ENCODE data around the gene LGMN.
A peak's percentile ranks its signal among the peaks of the same experiment; 100 is the strongest.

Gene LGMN

DNA sequence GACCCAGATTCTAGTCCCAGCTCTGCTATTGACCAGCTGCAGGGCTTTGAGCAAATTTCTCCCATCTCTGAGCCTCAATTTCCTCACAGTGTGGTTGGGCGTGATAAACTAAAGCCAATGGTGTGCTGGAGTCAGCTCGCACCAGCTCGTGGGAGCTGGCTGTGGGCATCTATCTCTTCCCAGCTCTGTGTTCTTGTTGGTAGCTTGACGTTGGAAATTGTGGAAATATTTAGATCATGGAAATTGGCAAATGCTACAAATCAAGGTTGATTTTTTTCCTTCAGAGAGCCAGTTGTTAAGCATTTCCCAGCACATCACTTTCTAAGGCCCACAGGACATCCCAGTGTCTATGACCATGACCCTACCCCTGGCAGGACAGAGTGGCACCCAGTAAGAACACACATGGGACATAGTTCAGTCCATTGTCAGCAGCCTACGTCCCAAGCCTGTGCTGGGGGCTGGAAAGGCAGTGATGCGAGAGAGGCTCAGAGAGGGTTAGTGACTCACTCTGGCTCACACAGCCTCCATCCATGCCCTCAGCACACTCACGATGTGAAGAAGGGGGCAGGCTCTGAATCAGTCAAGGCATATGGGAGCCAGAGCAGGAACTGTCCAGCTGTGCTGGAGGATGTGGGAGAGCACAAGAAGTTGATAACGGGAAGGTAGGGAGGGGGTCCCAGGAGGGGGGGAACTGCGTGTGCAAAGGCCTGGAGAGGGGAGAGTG lies 77.6 kb downstream of the LGMN start:
- DNase-seq: no peak

DNA sequence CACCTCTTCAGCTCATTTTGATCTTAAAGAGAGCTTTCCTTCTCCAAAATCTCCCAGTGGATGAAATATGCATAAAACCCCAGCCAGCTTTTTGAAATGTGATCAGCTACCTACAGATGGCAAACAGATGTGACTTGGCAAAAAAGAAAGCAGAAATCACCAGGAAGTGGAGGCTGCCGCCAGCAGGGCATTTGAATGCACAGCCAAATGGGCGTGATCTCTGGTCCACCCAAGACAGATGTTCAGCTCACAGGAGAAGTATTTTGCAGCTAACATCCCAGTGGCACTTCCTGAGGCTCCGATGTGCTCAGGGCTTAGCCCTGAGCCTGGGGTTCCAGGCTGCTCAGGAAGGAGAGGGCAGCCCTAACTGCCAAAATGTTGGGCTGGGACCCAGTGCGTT lies 78.3 kb downstream of the LGMN start:
- DNase-seq: no peak

DNA sequence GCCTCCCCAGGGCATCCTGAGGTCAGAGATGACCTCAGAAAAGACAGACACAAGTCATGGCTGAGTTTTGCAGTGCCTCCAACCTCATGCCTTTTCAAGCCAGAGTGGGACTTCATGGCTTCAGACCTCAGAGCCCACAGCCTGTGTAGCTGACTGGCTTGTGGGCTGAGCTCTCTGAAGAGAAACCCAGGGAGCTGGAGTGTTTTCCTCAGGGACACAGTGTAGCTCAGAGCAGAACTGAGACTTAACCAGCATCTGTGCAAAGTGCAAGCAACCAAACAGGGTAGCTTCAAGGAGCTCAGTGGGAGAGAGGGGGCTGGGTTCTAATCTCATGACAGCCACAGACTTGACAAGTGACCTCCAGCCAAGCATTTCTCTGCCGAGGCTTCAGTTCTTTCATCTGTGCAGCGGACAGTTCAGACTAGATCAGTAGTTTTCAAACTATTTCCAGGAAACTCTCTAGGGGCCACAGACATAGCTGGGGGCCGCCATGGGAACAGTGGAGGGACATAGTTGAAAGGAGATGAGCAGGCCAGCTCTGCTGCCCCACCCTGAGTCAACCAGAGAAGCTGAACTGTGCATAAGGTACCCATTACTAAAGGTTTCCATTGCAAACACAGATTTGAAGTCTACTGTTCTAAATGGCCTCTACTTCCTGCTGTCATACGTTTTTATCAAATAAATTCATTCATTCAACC lies 80.0 kb downstream of the LGMN start:
- DNase-seq: no peak

DNA sequence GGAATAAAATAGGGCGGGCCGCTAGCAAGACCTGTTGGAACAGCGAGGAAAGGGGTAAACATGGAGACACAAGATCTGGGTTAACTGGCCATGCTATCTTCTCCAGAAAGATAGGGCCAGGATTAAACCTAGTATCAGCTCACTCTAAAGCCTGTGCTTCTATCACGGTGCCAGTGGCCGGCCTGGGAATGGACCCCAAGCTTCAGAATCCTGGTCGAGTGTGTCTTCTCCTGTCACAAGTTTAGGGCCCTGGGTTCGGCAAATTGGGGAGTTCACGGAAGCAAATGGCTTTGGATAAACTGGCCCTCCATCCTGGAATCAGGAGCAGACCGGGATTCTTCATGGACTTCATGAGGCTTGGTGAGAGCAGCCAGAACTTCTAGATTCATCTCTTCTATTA lies 82.2 kb downstream of the LGMN start:
- no peak for DNase-seq

DNA sequence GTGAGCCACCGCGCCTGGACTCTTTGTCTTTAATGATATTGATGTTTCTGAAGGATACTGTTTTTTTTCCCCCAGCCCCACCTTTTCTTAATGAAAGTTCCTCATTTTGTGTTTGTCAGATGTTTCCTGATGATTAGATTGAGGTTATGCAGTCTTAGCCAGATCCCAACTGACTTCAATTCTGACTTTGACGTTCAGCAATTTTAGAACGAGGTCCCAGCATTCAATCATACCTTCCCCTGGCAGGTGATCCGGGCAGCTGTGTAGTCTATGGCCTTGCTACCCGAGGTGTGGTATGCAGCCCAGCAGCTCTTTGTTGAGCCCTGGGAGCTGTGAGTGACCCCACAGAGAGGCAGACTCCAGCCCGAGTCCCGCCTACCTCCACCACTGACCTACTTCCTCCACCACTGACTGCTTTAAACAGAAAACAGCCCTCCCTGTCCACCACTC lies 82.7 kb downstream of the LGMN start:
- DNase-seq: no peak

DNA sequence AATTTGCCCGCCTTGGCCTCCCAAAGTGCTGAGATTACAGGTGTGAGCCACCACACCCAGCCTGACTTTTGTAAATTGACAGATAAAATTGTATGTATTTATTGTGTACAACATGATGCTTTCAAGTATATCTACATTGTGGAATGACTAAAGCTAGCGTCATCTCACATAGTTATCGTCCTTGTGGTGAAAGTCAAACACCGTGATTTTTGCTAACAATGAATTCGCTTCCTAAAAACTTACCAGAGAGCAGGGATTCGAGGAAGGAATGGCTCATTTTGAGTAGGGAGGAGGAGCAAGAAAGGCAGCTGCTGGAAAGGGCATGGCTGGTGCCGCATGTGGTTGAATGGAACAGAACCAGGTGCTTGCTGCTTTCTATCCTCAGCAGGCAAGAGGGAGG lies 85.4 kb downstream of the LGMN start:
- no peak for DNase-seq

DNA sequence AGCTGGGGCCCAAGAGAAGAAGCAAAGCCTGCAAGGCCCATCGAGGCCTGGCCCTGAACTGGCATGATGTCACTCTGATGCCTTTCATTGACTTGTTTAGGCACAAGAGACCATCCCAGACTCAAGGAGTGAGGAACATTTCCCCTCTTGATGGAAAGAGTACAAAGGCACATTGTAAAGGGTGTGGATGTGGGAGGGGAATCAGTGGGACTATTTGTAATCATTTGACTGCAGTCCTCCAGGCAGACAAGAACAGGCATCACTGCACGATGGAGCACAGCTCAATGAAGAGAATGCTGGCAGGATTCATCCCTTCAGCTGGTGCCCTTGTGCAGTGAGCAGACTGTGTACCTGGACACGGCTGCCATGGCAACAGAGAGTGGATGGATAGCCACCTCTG lies 87.9 kb downstream of the LGMN start:
- DNase-seq: no peak

DNA sequence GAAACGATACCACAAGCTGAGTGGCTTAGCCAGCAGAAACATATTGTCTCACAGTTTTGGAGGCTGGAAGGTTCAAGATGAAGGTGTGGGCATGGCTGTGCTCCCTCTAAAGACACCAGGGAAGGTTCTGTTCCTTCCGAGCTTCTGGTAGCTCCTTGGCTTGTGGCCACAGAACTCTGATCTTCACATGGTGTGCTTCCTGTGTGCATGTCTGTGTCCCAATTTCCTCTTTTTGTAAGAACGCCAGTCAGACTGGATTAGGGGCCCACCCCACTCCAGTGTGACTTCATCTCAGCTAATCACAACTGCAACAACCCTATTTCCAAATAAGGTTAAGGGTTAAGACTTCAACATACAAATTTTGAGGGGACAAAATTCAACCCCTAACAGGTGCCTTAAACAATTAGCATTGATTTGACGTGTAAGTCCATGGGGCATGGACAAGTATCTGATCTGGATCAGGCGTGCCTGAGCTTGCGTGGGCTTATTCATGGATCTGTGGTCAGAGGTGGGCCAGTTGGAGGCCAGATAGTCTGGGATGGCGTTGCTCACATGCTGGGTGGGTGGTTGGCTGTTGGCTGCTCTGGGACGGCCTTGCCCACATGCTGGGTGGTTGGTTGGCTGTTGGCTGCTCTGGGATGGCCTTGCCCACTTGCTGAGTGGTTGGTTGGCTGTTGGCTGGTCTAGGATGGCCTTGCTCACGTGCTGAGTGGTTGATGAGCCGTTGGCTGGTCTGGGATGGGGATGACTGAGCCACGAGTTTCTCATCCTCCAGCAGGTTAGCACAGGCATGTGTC lies 88.5 kb downstream of the LGMN start:
- DNase-seq: peak; percentile 72

DNA sequence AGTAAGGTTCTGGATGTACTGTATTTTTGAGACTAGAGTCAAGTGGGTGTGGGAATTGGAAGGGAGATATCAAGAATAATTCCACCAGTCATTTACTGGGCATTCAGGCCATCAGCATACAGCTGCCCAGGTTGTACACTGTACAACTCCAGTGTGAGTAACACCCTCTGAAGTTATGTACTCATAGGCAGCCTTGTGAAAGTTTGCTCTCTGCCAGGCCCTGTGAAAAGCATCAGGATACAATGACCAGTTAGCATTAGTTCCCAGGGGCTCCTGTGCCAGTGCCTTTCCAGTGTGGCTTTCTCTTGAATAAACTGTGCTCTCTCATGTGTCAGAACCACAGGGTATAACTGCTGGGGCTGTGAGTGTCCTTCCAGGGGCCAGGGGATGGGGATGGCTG lies 89.7 kb downstream of the LGMN start:
- no peak for DNase-seq

DNA sequence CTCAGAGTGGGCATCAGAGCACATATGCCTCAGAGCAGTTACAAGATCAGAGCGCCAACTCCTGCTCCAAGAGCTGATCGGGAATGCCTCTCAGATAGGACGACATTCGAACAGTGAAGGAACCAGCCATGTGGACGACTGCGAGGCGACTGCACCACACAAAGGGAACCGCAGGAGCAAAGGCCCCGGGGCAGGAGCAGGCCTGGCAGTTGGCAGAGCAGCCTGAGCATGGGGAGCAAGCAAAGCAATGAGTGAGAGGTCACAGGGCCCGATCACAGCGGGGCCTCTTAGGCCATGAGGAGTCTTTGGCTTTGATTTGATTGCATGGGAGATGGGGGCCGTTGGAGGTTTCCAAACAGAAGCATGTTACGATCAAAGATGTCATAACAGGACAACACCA lies 90.3 kb downstream of the LGMN start:
- no peak for DNase-seq

DNA sequence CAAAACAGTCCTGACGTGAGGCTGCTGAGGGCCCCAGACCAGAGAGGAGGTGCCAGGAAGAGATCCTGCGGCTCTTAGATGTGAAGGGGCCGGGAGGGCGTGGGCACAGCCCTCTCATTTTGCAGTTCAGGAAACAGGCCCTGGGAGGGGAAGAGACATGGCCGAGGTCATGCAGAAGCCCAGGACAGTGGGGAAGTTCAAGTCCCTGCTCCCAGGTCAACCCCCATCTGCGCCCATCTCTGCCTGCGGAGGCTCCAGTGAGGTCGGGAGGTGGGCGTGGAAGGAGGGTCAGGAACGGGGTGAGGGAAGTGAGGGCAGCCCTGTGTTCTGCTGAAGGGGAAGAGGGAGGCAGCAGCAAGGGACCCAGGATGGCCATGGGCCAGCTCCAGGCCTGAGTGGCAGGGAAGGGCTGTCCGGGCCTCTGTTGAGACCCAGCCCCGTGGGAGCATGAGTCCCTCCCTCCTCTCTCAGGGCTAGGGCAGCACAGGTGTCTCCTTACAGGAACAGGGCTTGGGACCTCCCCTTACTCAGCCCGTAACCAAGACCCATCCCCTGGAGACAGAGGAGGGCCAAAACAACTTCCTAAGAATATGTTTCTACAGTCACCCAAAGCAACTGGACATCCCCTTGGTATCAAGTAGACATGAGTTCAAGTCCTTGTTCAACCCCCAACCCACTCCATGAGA lies 90.8 kb downstream of the LGMN start:
- DNase-seq: peak; percentile 65

DNA sequence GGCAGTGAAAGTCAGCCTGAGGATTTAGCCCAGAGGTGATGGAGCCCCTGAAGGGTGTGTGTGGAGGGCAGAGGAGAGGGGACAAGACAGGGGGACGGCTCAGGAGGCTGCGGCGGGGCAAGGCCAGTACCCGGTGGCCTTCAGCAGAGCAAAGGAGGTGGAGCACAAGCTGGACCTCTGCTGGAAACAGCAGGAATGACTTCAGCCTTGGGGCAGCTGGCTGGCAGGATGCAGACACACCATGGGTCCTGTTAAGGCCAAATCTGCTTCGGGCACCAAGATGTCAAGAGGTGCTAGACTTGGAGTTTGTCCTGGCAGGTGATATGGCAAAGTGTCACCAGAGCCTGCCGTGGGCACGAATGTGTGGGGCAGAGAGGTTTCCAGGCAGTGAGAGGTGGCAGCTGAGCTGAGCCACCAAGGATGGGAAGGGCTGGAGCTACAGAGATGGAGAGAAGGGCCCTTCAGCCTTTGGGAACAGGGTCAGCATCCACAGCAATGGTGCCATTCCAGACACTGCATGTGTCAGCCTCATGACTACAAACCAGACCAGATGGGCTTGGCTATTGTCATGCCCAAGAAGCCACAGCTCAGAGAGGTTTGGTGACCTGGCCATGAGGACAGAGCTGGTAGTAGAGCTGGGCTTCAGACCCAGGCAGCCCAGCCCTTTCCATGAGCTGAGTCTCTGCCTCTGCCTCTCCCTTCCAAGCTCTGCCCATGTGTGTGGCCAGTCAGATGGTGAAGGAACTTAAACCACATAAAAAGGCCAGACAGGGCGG lies 91.9 kb downstream of the LGMN start:
- no peak for DNase-seq

DNA sequence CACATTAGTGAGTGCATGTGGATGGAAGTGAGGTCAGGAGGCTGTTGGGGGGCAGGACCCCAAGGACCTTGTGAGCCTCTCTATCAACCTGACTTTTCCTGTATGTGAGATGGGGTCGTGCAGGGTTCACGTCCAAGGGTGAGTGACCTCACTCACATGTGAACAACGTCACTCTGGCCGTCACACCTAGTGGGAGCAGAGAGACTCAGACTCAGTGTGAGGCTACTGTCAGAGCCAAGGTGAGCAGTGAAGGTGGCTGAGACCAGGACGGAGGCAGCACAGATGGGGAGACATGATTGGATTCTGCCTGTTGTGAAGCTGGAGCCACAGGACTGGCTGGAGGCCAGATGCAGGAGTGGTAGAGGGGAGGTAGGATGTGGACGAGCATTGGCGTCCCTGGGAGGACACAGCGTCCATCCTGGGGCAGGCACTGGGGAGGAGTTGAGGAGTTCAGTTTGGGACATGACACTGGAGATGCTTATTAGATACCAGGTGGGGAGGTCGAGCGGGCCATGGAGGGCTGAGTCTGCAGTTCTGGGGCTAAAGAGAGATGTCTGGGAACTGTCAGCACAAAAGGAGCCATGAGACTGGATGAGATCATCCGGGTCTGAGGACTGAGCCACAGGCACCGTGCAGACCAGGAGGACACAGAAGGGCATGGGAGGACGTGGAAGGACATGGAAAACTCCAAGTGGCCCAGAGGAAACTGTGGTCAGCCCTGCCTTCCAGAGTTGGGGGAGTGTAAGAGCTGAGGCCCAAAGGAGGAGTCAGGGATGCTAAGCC lies 92.8 kb downstream of the LGMN start:
- peak; percentile 53 for DNase-seq

DNA sequence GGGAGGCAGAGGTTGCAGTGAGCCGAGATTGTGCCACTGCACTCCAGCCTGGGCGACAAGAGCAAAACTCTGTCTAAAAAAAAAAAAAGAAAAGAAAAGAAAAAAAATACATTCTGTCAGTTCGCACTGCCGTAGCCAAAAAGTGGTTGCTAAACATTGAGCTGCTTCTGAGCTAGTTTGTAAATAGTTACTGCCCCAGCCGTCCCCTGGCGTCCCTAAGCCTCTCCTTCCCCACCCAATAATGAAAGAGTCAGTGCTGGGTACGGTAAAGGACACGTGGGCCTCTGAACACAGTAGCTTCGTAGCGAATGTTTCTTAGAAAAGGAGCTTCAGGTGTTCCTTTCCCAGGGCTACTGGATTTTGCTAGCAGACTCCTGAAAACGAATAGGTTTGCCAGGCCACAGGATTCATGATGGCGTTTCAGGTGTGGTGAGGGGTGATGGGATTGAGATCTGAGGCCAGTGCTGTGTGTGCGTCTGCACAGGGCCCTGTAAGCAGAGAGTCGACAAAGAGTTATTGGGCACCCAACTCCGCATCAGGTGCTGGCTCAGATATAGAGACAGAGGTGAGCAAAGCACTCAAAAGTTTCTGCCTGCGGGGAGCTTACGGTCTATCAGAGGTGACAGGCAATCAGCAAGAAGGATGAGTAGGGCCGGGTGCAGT lies 94.1 kb downstream of the LGMN start:
- DNase-seq: no peak
